Measurements from ENCODE around the gene GRIP1.
"Not testable (repeated sequence)": the region's sequence is repeated elsewhere in the genome, so short reads cannot be mapped to it uniquely, and the experiment has no call there.

GRIP1 gene

GRCh38 chr12:66309606-66310005 lies 369.3 kb downstream of the GRIP1 start:
- DNase-seq: no peak

GRCh38 chr12:66304296-66304900 lies 374.5 kb downstream of the GRIP1 start:
- no peak for DNase-seq

- DNase-seq: not testable (repeated sequence)
Measured at GRCh38 chr12:66303316-66303804, 375.5 kb downstream of the GRIP1 start.

- DNase-seq: no peak
Measured at GRCh38 chr12:66302827-66303169, 376.1 kb downstream of the GRIP1 start.

GRCh38 chr12:66301944-66302826 lies 376.7 kb downstream of the GRIP1 start, which contains the start of gene HELB:
HELB (plus strand) TSS chr12:66302493; CDS start chr12:66302604, 111 bp downstream.
- peak; percentile 98 for DNase-seq

- DNase-seq: no peak
Measured at GRCh38 chr12:66297923-66298322, 381.0 kb downstream of the GRIP1 start.

Data from COR-L47 (cell line).